ENCODE measurements around the gene TUFT1. TPM values are rescaled to one million over a fixed set of nuclear protein-coding genes. Genes with fewer than 3 reads are reported as not detected.

Gene TUFT1
- total RNA-seq, 1 donor from 2014 or later: 3.6 TPM

- no peak overlapping the region for H3K4me3 ChIP-seq
- no peaks in the 10 kb centered on the region for H3K36me3 ChIP-seq
- H3K27me3 ChIP-seq (ENCODE audit: low read depth): no peaks in the 10 kb centered on the region
- no peak for TF ChIP-seq CTCF (IDR thresholded peaks at IDR 0.05; ENCODE audit: borderline replicate concordance)
- intact Hi-C loops (cut with micrococcal nuclease): loop anchor here (10.0 kb wide), 2 partner anchors 89 to 201 kb away; no protein-coding TSS in a partner anchor
- no peak for DNase-seq
- no peaks in the 10 kb centered on the region for H3K4me1 ChIP-seq
- no peak overlapping the region for H3K27ac ChIP-seq (replicated peaks)
- no peaks in the 10 kb centered on the region for H3K9me3 ChIP-seq (replicated peaks)
Measured at GRCh38 chr1:151533870-151534269, 6.2 kb upstream of the TUFT1 start.

GRCh38 chr1:151534662-151535278 is 5.3 kb upstream of the TUFT1 start:
- intact Hi-C loops (cut with micrococcal nuclease): loop anchor here (10.0 kb wide), 2 partner anchors 90 to 200 kb away; no protein-coding TSS in a partner anchor
- Histone ChIP-seq H3K4me3 (no peak overlapping the region), H3K36me3 (no peaks in the 10 kb centered on the region), H3K27ac (replicated peaks) (no peak overlapping the region), H3K27me3 (ENCODE audit: low read depth) (no peaks in the 10 kb centered on the region), H3K4me1 (peaks cover 6% of the 10 kb centered on the region), H3K9me3 (replicated peaks) (no peaks in the 10 kb centered on the region)
- peak; percentile 91 for TF ChIP-seq CTCF (IDR thresholded peaks at IDR 0.05; ENCODE audit: borderline replicate concordance)
- peak; percentile 77 for DNase-seq

- TF ChIP-seq CTCF (IDR thresholded peaks at IDR 0.05; ENCODE audit: borderline replicate concordance): no peak
- H3K4me1 ChIP-seq: peaks cover 15% of the 10 kb centered on the region
- H3K27ac ChIP-seq (replicated peaks): no peak overlapping the region
- no peaks in the 10 kb centered on the region for H3K27me3 ChIP-seq (ENCODE audit: low read depth)
- intact Hi-C loops (cut with micrococcal nuclease): loop anchor here (10.0 kb wide), 2 partner anchors 91 to 199 kb away; no protein-coding TSS in a partner anchor
- H3K36me3 ChIP-seq: no peaks in the 10 kb centered on the region
- no peak for DNase-seq
- H3K4me3 ChIP-seq: no peak overlapping the region
- no peaks in the 10 kb centered on the region for H3K9me3 ChIP-seq (replicated peaks)
Measured at GRCh38 chr1:151535326-151536271, 4.5 kb upstream of the TUFT1 start.

- no peak for TF ChIP-seq CTCF (IDR thresholded peaks at IDR 0.05; ENCODE audit: borderline replicate concordance)
- H3K36me3 ChIP-seq: no peaks in the 10 kb centered on the region
- no peak for DNase-seq
- H3K27me3 ChIP-seq (ENCODE audit: low read depth): no peaks in the 10 kb centered on the region
- H3K9me3 ChIP-seq (replicated peaks): no peaks in the 10 kb centered on the region
- peaks cover 24% of the 10 kb centered on the region for H3K4me1 ChIP-seq
- intact Hi-C loops (cut with micrococcal nuclease): loop anchor here (10.0 kb wide), 2 partner anchors 92 to 198 kb away; no protein-coding TSS in a partner anchor
- no peak overlapping the region for H3K4me3 ChIP-seq
- no peak overlapping the region for H3K27ac ChIP-seq (replicated peaks)
Measured at GRCh38 chr1:151536499-151536898, 3.6 kb upstream of the TUFT1 start.

GRCh38 chr1:151537112-151537511 is 3.0 kb upstream of the TUFT1 start:
- Histone ChIP-seq H3K4me1 (peaks cover 24% of the 10 kb centered on the region), H3K27ac (replicated peaks) (no peak overlapping the region), H3K9me3 (replicated peaks) (no peaks in the 10 kb centered on the region), H3K36me3 (no peaks in the 10 kb centered on the region), H3K4me3 (no peak overlapping the region), H3K27me3 (ENCODE audit: low read depth) (no peaks in the 10 kb centered on the region)
- intact Hi-C loops (cut with micrococcal nuclease): loop anchor here (10.0 kb wide), 2 partner anchors 92 to 198 kb away; no protein-coding TSS in a partner anchor
- TF ChIP-seq CTCF (IDR thresholded peaks at IDR 0.05; ENCODE audit: borderline replicate concordance): no peak
- no peak for DNase-seq
